H1 (cell line): Measurements from ENCODE around the gene NHEJ1. TPM values are rescaled to one million over a fixed set of nuclear protein-coding genes. Genes with fewer than 3 reads are reported as not detected.

Experiments
- CTCF ChIA-PET: fragments of 300-600 bp; sonication (Branson Sonifier 250); formaldehyde crosslinking; loops from one replicate; lab custom pipeline; 2021; ENCODE audit not compliant: partially characterized antibody; lab: Charles Lee
- POLR2A ChIA-PET: fragments of 300-600 bp; sonication (Branson Sonifier 250); formaldehyde crosslinking; loops from one replicate; lab custom pipeline; 2021; ENCODE audit warnings: inconsistent platforms; ENCODE audit not compliant: partially characterized antibody; lab: Charles Lee
- DNase-seq, 2 experiments: peaks; one replicate each; pipeline versions ENCODE4 v3.0.0 to v3.0.0-alpha.2; 2010 to 2022; ENCODE audit warnings: low spot score in 2 of 2, low read depth in 1 of 2, mixed read lengths in 1 of 2
- FAIRE-seq: peaks from 2 replicates; lab custom pipeline; 2011; peaks lifted over from hg19 to GRCh38; lab: Jason Lieb, UNC
- H2AFZ ChIP-seq: 2 replicates; pipeline ENCODE4 v1.8.1; 2012; ENCODE audit warnings: low read length, inconsistent platforms
- H2AK5ac ChIP-seq: 2 replicates; pipeline ENCODE4 v1.6.1; 2013; ENCODE audit warnings: low read depth, low read length
- H2BK120ac ChIP-seq: replicated peaks from 2 replicates; pipeline ENCODE3; 2013; ENCODE audit warnings: low read depth, low read length, inconsistent platforms
- H2BK12ac ChIP-seq: 2 replicates; pipeline ENCODE4 v1.6.1; 2013; ENCODE audit warnings: low read depth, low read length
- H2BK15ac ChIP-seq: 2 replicates; pipeline ENCODE4 v1.6.1; 2013; ENCODE audit warnings: low read length
- H2BK20ac ChIP-seq: 2 replicates; pipeline ENCODE4 v1.6.1; 2013; ENCODE audit warnings: low read length
- H2BK5ac ChIP-seq: 2 replicates; pipeline ENCODE4 v1.6.1; 2013; ENCODE audit warnings: low read depth, low read length
- H3K14ac ChIP-seq: 2 replicates; pipeline ENCODE4 v1.6.1; 2013; ENCODE audit warnings: inconsistent platforms; ENCODE audit not compliant: insufficient read length
- H3K18ac ChIP-seq: 2 replicates; pipeline ENCODE4 v1.6.1; 2013; ENCODE audit warnings: low read length; ENCODE audit errors: extremely low read depth
- H3K23ac ChIP-seq: 2 replicates; pipeline ENCODE4 v1.6.1; 2013; ENCODE audit warnings: inconsistent platforms; ENCODE audit not compliant: insufficient read length
- H3K23me2 ChIP-seq: 2 replicates; pipeline ENCODE4 v1.6.1; 2013; ENCODE audit warnings: low read depth, low read length
- H3K27ac ChIP-seq: 2 replicates; pipeline ENCODE4 v1.6.1; 2011; ENCODE audit warnings: low read depth, low read length, inconsistent platforms
- H3K27me3 ChIP-seq, 4 experiments: replicated peaks in 1 of 4; 1 replicate in 1 of 4; 2 replicates in 3 of 4; pipeline versions ENCODE4 v1.6.1 to v1.8.1; 2011 to 2013; ENCODE audit warnings: low read length in 3 of 4, mild to moderate bottlenecking in 3 of 4, inconsistent platforms in 2 of 4, mixed read lengths in 2 of 4, moderate library complexity in 1 of 4; ENCODE audit not compliant: control insufficient read depth in 3 of 4, insufficient read depth in 3 of 4; ENCODE audit errors: extremely low read depth in 1 of 4
- H3K36me3 ChIP-seq, 4 experiments: 2 replicates each; pipeline versions ENCODE4 v1.6.1 to v1.8.1; 2011 to 2013; ENCODE audit warnings: mild to moderate bottlenecking in 4 of 4, low read length in 3 of 4, moderate library complexity in 2 of 4, control low read depth in 1 of 4, inconsistent platforms in 1 of 4; ENCODE audit not compliant: insufficient read depth in 4 of 4, control insufficient read depth in 2 of 4
- H3K4ac ChIP-seq: replicated peaks from 2 replicates; pipeline ENCODE3; 2013; ENCODE audit warnings: low read length, low read depth, mixed read lengths, inconsistent platforms; ENCODE audit not compliant: insufficient read length
- H3K4me1 ChIP-seq, 4 experiments: replicated peaks in 1 of 4; 1 replicate in 1 of 4; 2 replicates in 3 of 4; pipeline versions ENCODE4 v1.6.1 to v1.8.1; 2011 to 2013; ENCODE audit warnings: low read length in 3 of 4, inconsistent platforms in 2 of 4, mixed read lengths in 1 of 4; ENCODE audit not compliant: insufficient read depth in 4 of 4, control insufficient read depth in 3 of 4
- H3K4me2 ChIP-seq, 2 experiments: 2 replicates each; pipeline versions ENCODE4 v1.6.1 to v1.8.1; 2011 to 2013; ENCODE audit warnings: low read depth in 2 of 2, low read length in 2 of 2, control low read depth in 1 of 2, inconsistent platforms in 1 of 2, mild to moderate bottlenecking in 1 of 2; ENCODE audit not compliant: insufficient read depth in 1 of 2
- H3K4me3 ChIP-seq, 4 experiments: fragments of 200-600, 300-600 bp in 1 of 4; sonication (generic), shearing (Covaris generic), sonication (Bioruptor Twin) in 1 of 4; 2 replicates each; pipeline versions ENCODE4 v1.5.1 to v1.8.1; 2011 to 2016; ENCODE audit warnings: low read length in 4 of 4, low read depth in 3 of 4, control low read depth in 2 of 4, inconsistent platforms in 2 of 4, mild to moderate bottlenecking in 2 of 4, mixed read lengths in 1 of 4, moderate library complexity in 1 of 4; ENCODE audit not compliant: insufficient read depth in 2 of 4; ENCODE audit errors: extremely low read depth in 1 of 4
- H3K56ac ChIP-seq: replicated peaks from 2 replicates; pipeline ENCODE3; 2013; ENCODE audit warnings: low read depth, mild to moderate bottlenecking, mixed read lengths, low read length, inconsistent platforms; ENCODE audit not compliant: insufficient read length
- H3K79me1 ChIP-seq: 2 replicates; pipeline ENCODE4 v1.6.1; 2013; ENCODE audit warnings: low read depth, low read length, control low read depth
- H3K79me2 ChIP-seq, 2 experiments: 2 replicates each; pipeline versions ENCODE4 v1.6.1 to v1.8.1; 2012 to 2013; ENCODE audit warnings: low read length in 2 of 2, mild to moderate bottlenecking in 2 of 2, inconsistent platforms in 1 of 2; ENCODE audit not compliant: insufficient read depth in 2 of 2, control insufficient read depth in 1 of 2
- H3K9ac ChIP-seq, 4 experiments: replicated peaks in 1 of 4; 1 replicate in 1 of 4; 2 replicates in 3 of 4; pipeline versions ENCODE4 v1.6.1 to v1.8.1; 2011 to 2013; ENCODE audit warnings: low read depth in 3 of 4, low read length in 3 of 4, control low read depth in 2 of 4, mild to moderate bottlenecking in 2 of 4, moderate library complexity in 2 of 4, inconsistent platforms in 1 of 4; ENCODE audit errors: extremely low read depth in 1 of 4
- H3K9me3 ChIP-seq, 2 experiments: 2 replicates each; pipeline versions ENCODE4 v1.6.1 to v1.8.1; 2012 to 2013; ENCODE audit warnings: mild to moderate bottlenecking in 2 of 2, moderate library complexity in 2 of 2, control low read depth in 1 of 2, inconsistent platforms in 1 of 2, low read depth in 1 of 2, low read length in 1 of 2, mixed read lengths in 1 of 2; ENCODE audit not compliant: insufficient read depth in 2 of 2
- H4K20me1 ChIP-seq, 2 experiments: replicated peaks in 1 of 2; 2 replicates each; pipeline versions ENCODE3 to v1.8.1; 2011 to 2013; ENCODE audit warnings: inconsistent platforms in 2 of 2, low read length in 2 of 2, mild to moderate bottlenecking in 1 of 2; ENCODE audit not compliant: insufficient read depth in 2 of 2, control insufficient read depth in 1 of 2
- H4K5ac ChIP-seq: 2 replicates; pipeline ENCODE4 v1.6.1; 2013; ENCODE audit warnings: low read length, low read depth, mixed read lengths, inconsistent platforms; ENCODE audit not compliant: insufficient read length
- H4K8ac ChIP-seq: 2 replicates; pipeline ENCODE4 v1.8.0; 2013; ENCODE audit warnings: mild to moderate bottlenecking, moderate library complexity, low read length, inconsistent platforms; ENCODE audit not compliant: insufficient read depth; ENCODE audit errors: extremely low read depth
- H4K91ac ChIP-seq: replicated peaks from 2 replicates; pipeline ENCODE3; 2013; ENCODE audit warnings: low read length, mixed read lengths, inconsistent platforms; ENCODE audit not compliant: insufficient read length
- ASH2L ChIP-seq: fragments of 200-600, 300-600 bp; sonication (generic); IDR thresholded peaks from one replicate; pipeline ENCODE4 v1.7.1; 2017; ENCODE audit warnings: low read length
- BCL11A ChIP-seq, 2 experiments: IDR thresholded peaks; one replicate each; pipeline ENCODE4 v1.6.1; 2011; ENCODE audit warnings: low read depth in 2 of 2, low read length in 2 of 2, mild to moderate bottlenecking in 2 of 2
- POLR2AphosphoS5 ChIP-seq: IDR thresholded peaks from 2 replicates; pipeline ENCODE4 v1.6.1; 2011; ENCODE audit warnings: low read depth, low read length
- TAF1 ChIP-seq: IDR thresholded peaks from 2 replicates; pipeline ENCODE4 v1.6.1; 2011; ENCODE audit warnings: mild to moderate bottlenecking, low read depth, low read length
- TCF12 ChIP-seq: IDR thresholded peaks from 2 replicates; pipeline ENCODE4 v1.6.1; 2011; ENCODE audit warnings: low read depth, mild to moderate bottlenecking, low read length
- WGBS, 2 experiments: shearing (Covaris generic) in 1 of 2; methylation state at CpG; one replicate each; pipeline versions ENCODE4 v1.1.6 to v1.1.7; 2013 to 2015; ENCODE audit warnings: low lambda C conversion rate in 2 of 2, mixed read lengths in 2 of 2, inconsistent platforms in 1 of 2, low coverage in 1 of 2, missing lambda C conversion rate in 1 of 2; ENCODE audit not compliant: insufficient replicate concordance in 2 of 2, insufficient coverage in 1 of 2, insufficient read length in 1 of 2; ENCODE audit errors: extremely low coverage in 1 of 2, missing lambda C conversion rate in 1 of 2; 5-methylcytosine and 5-hydroxymethylcytosine counted together
- polyA plus RNA-seq, 7 experiments: library from polyadenylated mRNA; depleted of rRNA in 3 of 7; stranded (reverse) in 5 of 7; unstranded in 2 of 7; fragments of >200 nt in 5 of 7; fragments of 200-250 nt in 2 of 7; gene quantifications; 1 replicate in 5 of 7; 2 replicates in 1 of 7; 4 replicates in 1 of 7; pipeline versions ENCODE4 v1.2.1 to v1.2.3, GENCODE V29; 2011 to 2013; ENCODE audit warnings: missing spikeins in 2 of 7, mixed read lengths in 2 of 7
- total RNA-seq: library from RNA; stranded (reverse); fragmentation: NEBNext Ultra II Directional; extraction: Animal tissue kit (Norgen Biotek cat#: 25700); gene quantifications from 2 replicates; pipeline ENCODE4 v1.2.1, GENCODE V29; 2021

NHEJ1 gene
- total and polyA plus RNA-seq, 2 of the 8 experiments (the other 6 are each of a cell fraction or from before 2014, with no cell fraction given) = 22.7 to 24.1 TPM

GRCh38 chr2:219073413-219074129 is 87.0 kb downstream of the NHEJ1 start:
- Histone ChIP-seq H2AK5ac (no peak overlapping the region), H3K4me2 (peak overlapping the region in 1 of 2 experiments; percentile 17; a peak in 1 of 4 replicates), H2BK20ac (no peak overlapping the region), H3K56ac (no peak overlapping the region), H3K23ac (no peak overlapping the region), H3K79me2 (no peaks in the 10 kb centered on the region), H2BK15ac (no peak overlapping the region), H3K23me2 (no peaks in the 10 kb centered on the region), H4K20me1 (no peaks in the 10 kb centered on the region), H3K18ac (no peak overlapping the region), H3K9me3 (no peaks in the 10 kb centered on the region), H4K5ac (no peak overlapping the region), H3K4ac (no peak overlapping the region), H2BK120ac (no peak overlapping the region), H2BK5ac (no peak overlapping the region), H3K27me3 (no peaks in the 10 kb centered on the region), H3K36me3 (peaks cover 0 to 5% (median under 1%) of the 10 kb centered on the region in 4 experiments; a peak in 3 of 8 replicates), H3K4me3 (peak overlapping the region in 1 of 4 experiments; percentile 41; a peak in 2 of 8 replicates), H3K14ac (no peak overlapping the region), H3K4me1 (0 out of 7 replicates have a peak, but pooled peaks cover 0 to 3% (median under 1%) of the 10 kb centered on the region in 4 experiments), H2AFZ (no peak overlapping the region), H3K79me1 (no peaks in the 10 kb centered on the region), H4K91ac (no peak overlapping the region), H4K8ac (no peak overlapping the region), H2BK12ac (no peak overlapping the region), H3K9ac (no peak overlapping the region), H3K27ac (no peak overlapping the region)
- WGBS, 2 experiments = 39% methylated on average over 14 of the region's 14 CpGs; no CpG with 5 or more reads in 1 of the 2 experiments
- peak; percentile 99 for FAIRE-seq
- CTCF ChIA-PET = interaction anchor here (0.6 to 62.8 kb wide), 25 partner anchors 9 to 296 kb away, joined by 3 to 1777 read pairs (median 5); partner anchors contain the start of genes CFAP65, IHH and NHEJ1
- DNase-seq = peak in 1 of 2 experiments; percentile 63
- POLR2A ChIA-PET = interaction anchor here (0.7 kb wide), 1 partner anchor 26 kb away, joined by 3 read pairs; no protein-coding TSS in a partner anchor
- TF ChIP-seq POLR2AphosphoS5 (no peak), TAF1 (no peak), TCF12 (no peak), ASH2L (peak; percentile 82), BCL11A (IDR thresholded peaks at IDR 0.05; ENCODE audit: low read depth in 2 of 2, low read length in 2 of 2) (no peak)
